HG02885 (cell line): Measurements from ENCODE around the gene ATP9A.

Experiments used
- ATAC-seq: cut with Tn5 transposase; IDR thresholded peaks from one replicate; pipeline ENCODE4 v1.9.1; 2021; ENCODE audit warnings: mild to moderate bottlenecking; ENCODE audit not compliant: unreplicated experiment, poor library complexity

ATP9A gene

DNA sequence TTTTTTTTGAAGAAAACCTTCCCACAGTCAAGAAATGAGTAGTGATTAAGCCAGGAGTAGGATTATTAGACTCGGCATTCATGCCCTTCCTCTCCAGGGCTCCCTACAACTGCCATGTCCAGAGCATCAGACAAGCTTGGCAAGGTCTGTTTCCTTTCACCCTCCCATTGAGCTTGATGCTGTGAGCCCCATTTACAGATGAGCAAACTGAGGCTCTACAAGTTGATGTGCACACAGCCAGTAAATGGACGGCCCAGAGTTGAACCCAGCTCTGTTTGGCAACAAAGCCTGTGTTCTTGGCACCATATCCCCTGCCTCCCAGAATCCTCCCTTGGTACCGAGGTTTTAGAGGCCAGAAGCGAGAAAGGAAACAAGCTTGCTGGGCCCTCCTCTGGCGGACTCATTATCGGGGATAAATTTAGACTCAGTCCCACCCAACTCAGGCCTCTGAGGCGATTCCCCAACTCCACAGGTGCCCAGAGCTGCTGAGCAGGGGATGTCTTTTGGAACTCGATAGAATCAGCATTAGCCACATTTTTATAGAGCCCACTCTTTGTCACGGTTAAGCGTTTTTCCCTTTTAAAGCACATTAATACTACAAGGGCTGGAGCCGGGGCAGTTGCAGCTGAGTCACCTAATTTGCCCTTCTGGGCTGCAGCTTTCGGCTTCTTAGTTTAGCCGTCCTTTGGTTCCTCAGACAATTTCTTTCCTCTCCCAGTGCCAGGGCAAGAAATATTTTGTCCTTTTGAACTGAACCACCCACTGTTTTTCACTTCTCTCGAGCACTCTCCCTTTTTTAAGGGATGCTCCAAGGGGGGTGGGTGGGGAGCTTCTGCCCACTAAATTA is 202.7 kb downstream of the ATP9A start:
- no peak for ATAC-seq

DNA sequence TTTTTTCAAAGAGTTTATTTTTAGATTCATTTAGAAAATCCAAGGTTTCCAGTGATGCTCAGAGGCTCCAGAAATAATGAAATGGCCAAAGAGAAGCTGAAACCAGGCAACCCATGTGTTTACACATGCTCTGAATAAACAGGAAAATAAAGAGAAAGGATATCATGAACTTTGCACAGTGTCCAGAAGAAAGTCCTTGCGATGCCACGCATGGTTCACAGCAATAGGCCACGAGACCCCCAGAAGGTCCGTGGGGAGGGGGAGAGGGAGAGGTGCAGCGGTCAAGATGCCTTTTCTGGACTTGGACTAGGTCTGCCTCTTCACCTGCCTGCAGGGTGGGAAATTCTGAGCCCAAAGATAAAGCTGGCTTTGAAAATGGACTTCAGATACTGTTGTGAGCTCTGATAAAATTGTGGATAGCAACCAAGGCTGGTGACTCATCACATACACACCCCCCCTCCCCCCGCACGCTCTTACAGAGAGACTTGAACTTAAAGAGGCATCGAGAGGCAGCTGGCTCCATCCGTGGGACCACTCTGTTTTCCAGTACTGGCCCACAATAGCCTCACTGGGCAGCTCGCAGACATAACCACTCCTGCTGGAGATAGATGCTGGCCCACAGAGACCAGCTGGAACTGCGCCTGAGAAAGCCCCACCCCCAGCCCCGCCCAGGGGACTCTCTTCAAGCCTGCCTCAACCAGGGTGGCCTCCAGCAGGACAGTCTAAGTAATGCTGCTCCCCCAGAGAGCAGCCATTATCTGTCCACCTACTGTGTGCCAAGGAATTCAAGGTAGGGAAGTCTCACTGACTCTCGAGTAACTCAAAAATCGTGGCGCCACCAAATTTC is 204.5 kb downstream of the ATP9A start:
- no peak for ATAC-seq

GRCh38 chr20:51563174-51563485 is 205.1 kb downstream of the ATP9A start:
- no peak for ATAC-seq

GRCh38 chr20:51562332-51563173 is 205.6 kb downstream of the ATP9A start:
- no peak for ATAC-seq

GRCh38 chr20:51562027-51562331 is 206.2 kb downstream of the ATP9A start:
- no peak for ATAC-seq

DNA sequence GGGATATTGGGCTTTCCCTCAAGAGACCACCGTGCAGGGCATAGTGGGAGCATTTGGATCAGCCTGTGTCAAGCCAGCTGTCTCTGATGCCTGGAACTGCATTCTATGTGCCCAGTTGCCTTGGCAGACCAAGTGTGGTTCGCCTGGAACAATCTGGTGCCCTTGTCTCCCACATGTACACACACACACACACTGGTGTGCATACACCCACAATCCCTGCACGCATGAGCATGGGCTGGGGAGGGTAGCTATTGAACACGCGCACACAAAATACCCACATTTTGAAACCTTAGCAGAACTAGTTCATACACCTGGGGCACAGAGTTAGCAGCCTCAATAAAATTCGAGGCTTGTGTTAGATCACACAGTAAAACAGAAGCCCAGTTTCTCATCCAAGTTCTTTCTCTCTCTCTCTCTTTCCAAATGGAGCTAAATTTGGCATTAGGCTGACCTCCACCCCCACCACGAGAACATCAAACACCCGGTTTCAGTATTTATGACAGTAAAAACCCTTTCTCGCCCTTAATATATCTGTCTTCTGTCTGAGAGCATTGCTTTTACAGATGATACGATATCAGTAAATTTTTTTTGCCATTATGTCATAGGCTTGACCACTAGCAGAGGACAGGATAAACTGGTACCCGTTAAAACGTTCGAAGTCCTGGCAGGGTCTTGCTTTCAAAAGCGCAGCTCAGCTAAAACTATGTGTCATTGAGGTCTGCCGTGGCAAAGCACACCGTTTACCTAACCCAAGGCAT is 207.5 kb downstream of the ATP9A start:
- ATAC-seq, result no peak

DNA sequence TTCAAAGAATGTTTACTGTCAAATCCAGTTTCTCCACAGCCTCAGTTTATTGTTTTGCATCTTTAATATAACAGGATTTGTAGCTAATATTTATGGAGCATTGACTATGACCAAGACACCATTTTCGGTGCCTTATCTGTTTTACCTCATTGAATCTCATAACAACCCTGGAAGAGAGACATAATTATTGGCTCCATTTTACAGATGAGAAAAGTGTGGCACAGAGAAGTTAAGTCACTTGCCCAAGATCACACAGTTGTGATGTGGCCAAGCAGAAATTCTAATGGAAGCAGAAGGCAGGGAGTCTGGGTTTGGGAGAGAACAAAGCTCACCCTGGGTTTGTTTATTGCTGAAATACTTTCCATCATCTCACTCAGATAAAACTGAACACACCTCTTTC is 208.1 kb downstream of the ATP9A start:
- ATAC-seq, result no peak

- ATAC-seq, result no peak
These were observed 213.5 kb downstream of the ATP9A start for GRCh38 chr20:51554538-51555165.

DNA sequence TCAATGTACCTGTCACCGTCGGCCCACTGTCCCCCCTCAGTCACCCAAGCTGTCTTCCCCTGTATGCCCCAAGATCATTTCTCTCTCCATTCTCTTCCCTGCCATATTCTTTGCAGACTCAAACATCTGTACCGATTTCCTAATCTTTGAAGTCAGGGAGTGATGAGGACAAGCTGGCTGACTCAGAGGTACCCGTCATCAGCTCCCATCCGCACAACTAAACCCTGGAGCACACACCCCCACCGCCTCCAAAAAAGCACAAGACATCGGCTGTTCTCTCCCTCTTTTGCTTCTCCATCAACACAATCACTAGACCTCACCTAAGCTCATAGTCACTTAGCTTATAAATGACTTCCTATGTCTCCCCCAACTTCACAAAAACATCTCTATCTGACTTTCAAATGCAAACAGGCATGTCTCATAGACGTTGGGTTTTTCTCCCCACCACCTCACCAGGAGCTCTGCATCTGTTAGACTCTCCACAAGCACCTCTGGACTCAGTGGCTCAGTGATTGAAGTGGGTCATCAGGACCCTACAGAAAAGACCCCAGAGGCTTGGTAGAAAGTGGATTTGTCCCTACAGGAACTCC is 214.2 kb downstream of the ATP9A start:
- ATAC-seq, result no peak

GRCh38 chr20:51551186-51551585 is 217.0 kb downstream of the ATP9A start:
- no peak for ATAC-seq

GRCh38 chr20:51549474-51549873 is 218.7 kb downstream of the ATP9A start:
- no peak for ATAC-seq

- no peak for ATAC-seq
These were observed 220.2 kb downstream of the ATP9A start for GRCh38 chr20:51547951-51548350.
